Endothelial cell of umbilical vein (primary cell): Measurements from ENCODE around the gene SLC35B2. TPM values are rescaled to one million over a fixed set of nuclear protein-coding genes. Genes with fewer than 3 reads are reported as not detected.

Experiments used
- BruUV-seq: library from RNA; stranded (reverse); fragments of 400-500 nt; replicated peaks from 2 replicates; lab custom pipeline; 2021; lab: Mats Ljungman, UMichigan
- CTCF ChIA-PET: fragments of 300-600, 350-600 bp; sonication (Branson Sonifier 250); formaldehyde crosslinking; loops from one replicate; lab custom pipeline; 2021; ENCODE audit warnings: antibody characterized with exemption, inconsistent platforms; lab: Charles Lee
- POLR2A ChIA-PET: fragments of 300-600, 350-600 bp; sonication (Branson Sonifier 250); formaldehyde crosslinking; loops from one replicate; lab custom pipeline; 2021; ENCODE audit warnings: antibody characterized with exemption, inconsistent platforms; lab: Charles Lee
- DNase-seq: peaks from one replicate; pipeline ENCODE4 v3.0.0-alpha.2; 2011; ENCODE audit warnings: low read depth, low spot score
- FAIRE-seq: peaks from 2 replicates; lab custom pipeline; 2011; peaks lifted over from hg19 to GRCh38; lab: Jason Lieb, UNC
- H2AFZ ChIP-seq: 2 replicates; pipeline ENCODE4 v1.6.0; 2012; ENCODE audit warnings: low read depth, low read length, control low read depth, inconsistent platforms
- H3K27ac ChIP-seq: 2 replicates; pipeline ENCODE4 v1.5.1; 2011; ENCODE audit warnings: low read depth, mild to moderate bottlenecking, control low read depth, low read length, moderate library complexity; ENCODE audit not compliant: insufficient read depth
- H3K27me3 ChIP-seq, 2 experiments: 2 replicates each; pipeline versions ENCODE4 v1.6.0 to v1.6.1; 2011; ENCODE audit warnings: low read length in 2 of 2, mixed read lengths in 1 of 2; ENCODE audit not compliant: control insufficient read depth in 2 of 2, insufficient read depth in 2 of 2
- H3K36me3 ChIP-seq, 2 experiments: 2 replicates in 1 of 2; 3 replicates in 1 of 2; pipeline ENCODE4 v1.5.1; 2011; ENCODE audit warnings: low read length in 2 of 2, mild to moderate bottlenecking in 1 of 2, moderate library complexity in 1 of 2; ENCODE audit not compliant: control insufficient read depth in 2 of 2, insufficient read depth in 2 of 2; ENCODE audit errors: extremely low read depth in 1 of 2
- H3K4me1 ChIP-seq: 3 replicates; pipeline ENCODE4 v1.5.1; 2011; ENCODE audit warnings: mild to moderate bottlenecking, low read length; ENCODE audit not compliant: control insufficient read depth, insufficient read depth; ENCODE audit errors: extremely low read depth
- H3K4me2 ChIP-seq: 2 replicates; pipeline ENCODE4 v1.6.1; 2011; ENCODE audit warnings: low read length, control low read depth, mixed read lengths; ENCODE audit not compliant: insufficient read depth
- H3K4me3 ChIP-seq, 3 experiments: fragments of 200-600 bp in 1 of 3; sonication (generic), shearing (Covaris generic) in 1 of 3; replicated peaks in 1 of 3; 2 replicates each; pipeline ENCODE4 v1.5.1; 2011 to 2016; ENCODE audit warnings: control low read depth in 3 of 3, low read length in 3 of 3, mild to moderate bottlenecking in 2 of 3, inconsistent platforms in 1 of 3, low read depth in 1 of 3, moderate library complexity in 1 of 3; ENCODE audit not compliant: insufficient read depth in 1 of 3
- H3K79me2 ChIP-seq: 2 replicates; pipeline ENCODE4 v1.6.0; 2012; ENCODE audit warnings: low read length, inconsistent platforms; ENCODE audit not compliant: control insufficient read depth, insufficient read depth
- H3K9ac ChIP-seq: replicated peaks from 2 replicates; pipeline ENCODE3; 2011; ENCODE audit warnings: low read length, control low read depth; ENCODE audit not compliant: insufficient read depth; ENCODE audit errors: extremely low read depth
- H3K9me1 ChIP-seq: replicated peaks from 3 replicates; pipeline ENCODE4 v1.6.0; 2011; ENCODE audit warnings: mild to moderate bottlenecking, low read length; ENCODE audit not compliant: control insufficient read depth, insufficient read depth; ENCODE audit errors: extremely low read depth
- H3K9me3 ChIP-seq: replicated peaks from 2 replicates; pipeline ENCODE4 v1.5.1; 2012; ENCODE audit warnings: low read length, inconsistent platforms; ENCODE audit not compliant: control insufficient read depth, insufficient read depth
- H4K20me1 ChIP-seq: replicated peaks from 2 replicates; pipeline ENCODE3; 2011; ENCODE audit warnings: mild to moderate bottlenecking, low read length; ENCODE audit not compliant: control insufficient read depth, insufficient read depth; ENCODE audit errors: extremely low read depth
- CTCF ChIP-seq, 2 donors: IDR thresholded peaks; 1 replicate in 1 of 2; 2 replicates in 1 of 2; pipeline ENCODE4 v1.5.1; 2011; ENCODE audit warnings: low read length in 2 of 2, mild to moderate bottlenecking in 2 of 2, moderate library complexity in 2 of 2, control low read depth in 1 of 2, inconsistent platforms in 1 of 2, low read depth in 1 of 2; ENCODE audit not compliant: insufficient read depth in 1 of 2; ENCODE audit errors: extremely low read depth in 1 of 2
- EZH2 ChIP-seq: IDR thresholded peaks from 2 replicates; pipeline ENCODE4 v1.6.1; 2012; ENCODE audit warnings: borderline replicate concordance, low read depth, mild to moderate bottlenecking, moderate library complexity, low read length, inconsistent platforms; ENCODE audit not compliant: severe bottlenecking
- FOS ChIP-seq: IDR thresholded peaks from 2 replicates; pipeline ENCODE4 v1.6.1; 2011; ENCODE audit warnings: mild to moderate bottlenecking, low read length, moderate library complexity, borderline replicate concordance; ENCODE audit not compliant: insufficient read depth
- GATA2 ChIP-seq: IDR thresholded peaks from 2 replicates; pipeline ENCODE4 v1.7.0; 2011; ENCODE audit warnings: low read depth, mild to moderate bottlenecking, moderate library complexity, mixed read lengths, low read length; ENCODE audit not compliant: insufficient read length, insufficient read depth
- JUN ChIP-seq: IDR thresholded peaks from 2 replicates; pipeline ENCODE4 v1.6.1; 2011; ENCODE audit warnings: borderline replicate concordance, low read depth; ENCODE audit not compliant: insufficient read length, insufficient read depth
- MAX ChIP-seq: IDR thresholded peaks from 2 replicates; pipeline ENCODE4 v1.6.1; 2011; ENCODE audit not compliant: insufficient read depth, insufficient read length
- MYC ChIP-seq: IDR thresholded peaks from one replicate; pipeline ENCODE4 v1.6.1; 2011; ENCODE audit warnings: mild to moderate bottlenecking, low read depth, low read length
- POLR2A ChIP-seq: IDR thresholded peaks from 2 replicates; pipeline ENCODE4 v1.6.1; 2012; ENCODE audit warnings: low read depth, mild to moderate bottlenecking, control low read depth, low read length
- POLR2AphosphoS5 ChIP-seq: IDR thresholded peaks from 2 replicates; pipeline ENCODE4 v1.6.1; 2012; ENCODE audit warnings: low read depth, mild to moderate bottlenecking, control low read depth, low read length, moderate library complexity; ENCODE audit not compliant: insufficient read depth
- dilution Hi-C: fragments of 300-500 bp; cut with MboI; formaldehyde crosslinking; loops from one replicate; pipeline ENCODE4 v1.15.0; 2019; ENCODE audit warnings: low sequenced_read_pairs; ENCODE audit not compliant: extremely low pct_ligation_motif_present
- intact Hi-C: fragments of 100-400 bp; cut with micrococcal nuclease; formaldehyde crosslinking; loops from one replicate; pipeline ENCODE4 v1.10.0; 2022
- polyA plus RNA-seq, 4 experiments: library from polyadenylated mRNA; depleted of rRNA in 3 of 4; stranded (reverse) in 3 of 4; unstranded in 1 of 4; fragments of >200 nt; gene quantifications; 2 replicates each; pipeline versions ENCODE4 v1.2.1 to v1.2.3, GENCODE V29; 2011 to 2012; ENCODE audit warnings: missing spikeins in 1 of 4
- total RNA-seq: library from RNA; stranded (reverse); gene quantifications from 2 replicates; pipeline ENCODE4 v1.2.3, GENCODE V29; 2021

The SLC35B2 gene
- total and polyA plus RNA-seq, 2 donors (not counting 3 experiments of a cell fraction or from before 2014, with no cell fraction given): 53.4 to 112 TPM

GRCh38 chr6:44237021-44237812 lies 20.1 kb downstream of the SLC35B2 start:
- H3K27ac ChIP-seq: peak overlapping the region; percentile 70
- H3K79me2 ChIP-seq: no peaks in the 10 kb centered on the region
- no peaks in the 10 kb centered on the region for H3K27me3 ChIP-seq
- POLR2A ChIA-PET: interaction anchor here (1.0 to 1.3 kb wide), 3 partner anchors 10 to 64 kb away, joined by 4 to 6 read pairs (median 4); partner anchors contain the start of gene HSP90AB1
- dilution Hi-C loops: loop anchor here (10.0 kb wide), 1 partner anchor 132 kb away; no protein-coding TSS in a partner anchor
- H3K4me2 ChIP-seq: peak overlapping the region; percentile 14
- H4K20me1 ChIP-seq: no peaks in the 10 kb centered on the region
- H3K9ac ChIP-seq: peak overlapping the region; percentile 64
- H3K9me1 ChIP-seq: no peaks in the 10 kb centered on the region
- H2AFZ ChIP-seq: no peak overlapping the region
- CTCF ChIA-PET: interaction anchor here (0.6 to 7.2 kb wide), 18 partner anchors 9 to 142 kb away, joined by 3 to 148 read pairs (median 4); partner anchors contain the start of genes HSP90AB1, SLC29A1 and SLC35B2
- peak; percentile 98 for DNase-seq
- H3K4me1 ChIP-seq: peaks cover 41% of the 10 kb centered on the region
- no peak for TF ChIP-seq POLR2A
- peak; percentile 84 for TF ChIP-seq JUN
- peak; percentile 61 for TF ChIP-seq POLR2AphosphoS5
- no peak for TF ChIP-seq GATA2
- peak; percentile 88 for TF ChIP-seq FOS
- TF ChIP-seq CTCF (IDR thresholded peaks at IDR 0.05; ENCODE audit: extremely low read depth in 1 of 2, insufficient read depth in 1 of 2, low read depth in 1 of 2, low read length in 2 of 2): no peak
- TF ChIP-seq MAX: no peak
- TF ChIP-seq EZH2: no peak
- TF ChIP-seq MYC: peak; percentile 36
- TSS peak; percentile 50 for BruUV-seq
- H3K36me3 ChIP-seq: peaks cover 12 to 20% of the 10 kb centered on the region in 2 experiments
- no peaks in the 10 kb centered on the region for H3K9me3 ChIP-seq
- H3K4me3 ChIP-seq: peak overlapping the region in 1 of 3 experiments; percentile 35
- intact Hi-C loops: loop anchor here (1.0 kb wide), 3 partner anchors 28 to 133 kb away; partner anchors contain the start of gene NFKBIE
- FAIRE-seq: peak; percentile 94
